ENCODE data around the gene PROX2.

- TF ChIP-seq CTCF (IDR thresholded peaks at IDR 0.05; ENCODE audit: low read depth, low read length) (no peak), MAX (IDR thresholded peaks at IDR 0.05; ENCODE audit: low read depth, low read length) (no peak)
These were observed 37.8 kb downstream of the PROX2 start for GRCh38 chr14:74838166-74838565.

Measured in NB4 (cell line).